ENCODE measurements around the gene SLC26A8.

DNA sequence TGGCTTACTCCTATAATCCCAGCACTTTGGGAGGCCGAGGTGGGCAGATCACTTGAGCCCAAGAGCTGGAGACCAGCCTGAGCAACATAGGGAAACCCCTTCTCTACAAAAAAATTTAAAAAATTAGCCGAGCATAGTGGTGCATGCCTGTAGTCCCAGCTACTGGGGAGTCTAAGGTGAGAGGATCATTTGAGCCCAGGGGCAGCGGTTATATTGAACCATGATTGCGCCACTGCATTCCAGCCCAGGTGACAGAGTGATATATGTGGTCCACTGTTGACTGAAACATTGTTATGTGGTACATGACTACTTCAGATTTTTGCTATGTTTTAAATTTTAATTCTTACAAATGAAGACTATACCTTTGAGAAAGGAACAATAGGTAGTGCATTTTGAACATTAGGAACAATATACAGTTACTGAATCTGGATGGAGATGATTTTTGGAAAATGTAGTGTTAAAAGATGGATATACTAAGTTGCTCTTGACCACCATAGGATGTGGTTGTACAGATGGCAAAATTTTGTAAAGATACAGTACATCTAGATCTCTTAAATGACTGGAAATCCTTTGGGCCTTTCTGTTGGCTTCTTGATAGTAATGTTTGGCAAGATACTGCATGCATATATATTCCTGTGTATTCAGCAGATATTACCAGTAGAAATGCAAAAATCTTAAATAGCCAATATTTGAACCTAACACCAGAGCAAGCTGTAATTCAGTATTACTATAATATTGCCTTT, 39.0 kb upstream of the SLC26A8 start:
- TF ChIP-seq, protein P1, sequence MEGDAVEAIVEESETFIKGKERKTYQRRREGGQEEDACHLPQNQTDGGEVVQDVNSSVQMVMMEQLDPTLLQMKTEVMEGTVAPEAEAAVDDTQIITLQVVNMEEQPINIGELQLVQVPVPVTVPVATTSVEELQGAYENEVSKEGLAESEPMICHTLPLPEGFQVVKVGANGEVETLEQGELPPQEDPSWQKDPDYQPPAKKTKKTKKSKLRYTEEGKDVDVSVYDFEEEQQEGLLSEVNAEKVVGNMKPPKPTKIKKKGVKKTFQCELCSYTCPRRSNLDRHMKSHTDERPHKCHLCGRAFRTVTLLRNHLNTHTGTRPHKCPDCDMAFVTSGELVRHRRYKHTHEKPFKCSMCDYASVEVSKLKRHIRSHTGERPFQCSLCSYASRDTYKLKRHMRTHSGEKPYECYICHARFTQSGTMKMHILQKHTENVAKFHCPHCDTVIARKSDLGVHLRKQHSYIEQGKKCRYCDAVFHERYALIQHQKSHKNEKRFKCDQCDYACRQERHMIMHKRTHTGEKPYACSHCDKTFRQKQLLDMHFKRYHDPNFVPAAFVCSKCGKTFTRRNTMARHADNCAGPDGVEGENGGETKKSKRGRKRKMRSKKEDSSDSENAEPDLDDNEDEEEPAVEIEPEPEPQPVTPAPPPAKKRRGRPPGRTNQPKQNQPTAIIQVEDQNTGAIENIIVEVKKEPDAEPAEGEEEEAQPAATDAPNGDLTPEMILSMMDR (IDR thresholded peaks at IDR 0.05) = no peak
- TF ChIP-seq POLR2A (IDR thresholded peaks at IDR 0.05) (no peak), POLR2AphosphoS5 (IDR thresholded peaks at IDR 0.05) (no peak), EP300 (IDR thresholded peaks at IDR 0.05) (no peak)

Measured in stomach (tissue), 4 donors.